Subcutaneous adipose tissue (tissue), 4 donors: ENCODE data around the gene SOHLH1. TPM values are rescaled to one million over a fixed set of nuclear protein-coding genes. Genes with fewer than 3 reads are reported as not detected.

ENCODE experiments used
- total RNA-seq, 4 donors: library from RNA; depleted of rRNA; stranded (reverse); fragments of >200 nt; gene quantifications; one replicate each; pipeline ENCODE4 v1.1.0, GENCODE V29; 2016
- TF ChIP-seq, protein P1 (sequence below): fragments of 450-650 bp; IDR thresholded peaks from one replicate; pipeline ENCODE4 v1.5.1; 2016; ENCODE audit warnings: low read depth, mild to moderate bottlenecking, control low read depth, antibody characterized with exemption, moderate library complexity

SOHLH1 gene
- total RNA-seq, 4 donors from 2014 or later, result not detected

- TF ChIP-seq, protein P1, sequence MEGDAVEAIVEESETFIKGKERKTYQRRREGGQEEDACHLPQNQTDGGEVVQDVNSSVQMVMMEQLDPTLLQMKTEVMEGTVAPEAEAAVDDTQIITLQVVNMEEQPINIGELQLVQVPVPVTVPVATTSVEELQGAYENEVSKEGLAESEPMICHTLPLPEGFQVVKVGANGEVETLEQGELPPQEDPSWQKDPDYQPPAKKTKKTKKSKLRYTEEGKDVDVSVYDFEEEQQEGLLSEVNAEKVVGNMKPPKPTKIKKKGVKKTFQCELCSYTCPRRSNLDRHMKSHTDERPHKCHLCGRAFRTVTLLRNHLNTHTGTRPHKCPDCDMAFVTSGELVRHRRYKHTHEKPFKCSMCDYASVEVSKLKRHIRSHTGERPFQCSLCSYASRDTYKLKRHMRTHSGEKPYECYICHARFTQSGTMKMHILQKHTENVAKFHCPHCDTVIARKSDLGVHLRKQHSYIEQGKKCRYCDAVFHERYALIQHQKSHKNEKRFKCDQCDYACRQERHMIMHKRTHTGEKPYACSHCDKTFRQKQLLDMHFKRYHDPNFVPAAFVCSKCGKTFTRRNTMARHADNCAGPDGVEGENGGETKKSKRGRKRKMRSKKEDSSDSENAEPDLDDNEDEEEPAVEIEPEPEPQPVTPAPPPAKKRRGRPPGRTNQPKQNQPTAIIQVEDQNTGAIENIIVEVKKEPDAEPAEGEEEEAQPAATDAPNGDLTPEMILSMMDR, result no peak
Observed at GRCh38 chr9:135707252-135708138, 8.2 kb upstream of the SOHLH1 start.

- TF ChIP-seq, protein P1, result no peak
Observed at GRCh38 chr9:135706288-135706687, 7.0 kb upstream of the SOHLH1 start.

DNA sequence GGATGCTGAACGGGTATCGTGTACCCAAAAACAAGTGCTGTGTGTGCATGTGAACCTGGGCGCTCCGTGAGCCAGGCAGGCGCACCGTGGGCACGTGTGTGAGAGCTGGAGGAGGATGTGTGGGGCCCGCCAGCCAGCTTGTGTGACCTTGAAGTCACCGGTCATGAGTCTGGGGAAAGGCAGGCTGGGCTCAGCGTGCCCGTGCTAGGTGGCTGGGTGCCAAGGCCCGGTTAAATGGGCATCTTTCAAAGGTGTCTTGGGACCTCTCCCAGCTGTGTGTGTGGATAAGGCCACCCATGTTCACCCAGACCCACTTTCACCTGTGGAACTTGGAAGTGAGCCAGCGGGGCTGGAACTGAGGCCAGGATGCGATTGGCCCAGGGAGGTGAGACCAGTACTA is 6.1 kb upstream of the SOHLH1 start:
- TF ChIP-seq, protein P1, result no peak

- TF ChIP-seq, protein P1, result no peak
Observed at GRCh38 chr9:135704483-135704882, 5.2 kb upstream of the SOHLH1 start.

- TF ChIP-seq, protein P1, result no peak
Observed at GRCh38 chr9:135703726-135704125, 4.4 kb upstream of the SOHLH1 start.

DNA sequence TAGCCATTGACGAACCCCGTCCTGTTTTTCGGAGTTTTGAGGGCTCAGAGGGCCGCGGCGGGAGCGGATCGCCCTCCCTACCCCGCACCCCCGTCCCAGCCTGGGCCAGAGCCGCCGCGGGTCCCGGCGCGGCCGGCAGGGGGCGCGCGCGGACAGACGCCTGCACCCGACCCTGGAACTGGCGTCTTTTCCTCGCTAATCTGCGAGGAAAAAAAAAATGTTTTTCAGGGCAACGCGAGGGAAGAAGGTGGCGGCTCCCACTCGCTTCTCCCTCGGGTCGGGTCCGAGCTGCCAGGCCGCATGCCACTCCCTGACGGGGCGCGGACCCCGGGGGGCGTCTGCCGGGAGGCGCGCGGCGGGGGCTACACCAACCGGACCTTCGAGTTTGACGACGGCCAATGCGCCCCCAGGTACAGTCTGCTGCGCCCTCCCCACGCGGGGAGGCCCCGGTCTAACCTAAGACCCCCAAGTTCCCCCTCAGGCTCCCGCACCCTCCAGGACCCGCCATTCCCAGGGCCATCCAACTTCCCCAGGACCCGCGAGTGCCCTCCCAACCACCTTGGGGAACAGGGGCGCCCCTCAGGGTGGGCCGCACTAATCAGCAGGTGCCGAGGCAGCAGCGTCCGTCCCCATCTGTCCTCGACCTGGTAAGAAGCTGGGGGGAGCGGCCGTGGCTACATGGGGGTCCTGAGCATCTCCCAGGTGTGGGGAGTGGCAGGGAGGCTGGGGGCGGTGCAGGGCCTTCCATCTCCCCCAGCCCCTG is 2.9 kb upstream of the SOHLH1 start, which contains the start of gene KCNT1:
Gene KCNT1 (plus strand): TSS at position 227 of the 763 bp plus-strand sequence. CDS start 74 bp downstream, at position 301.
- TF ChIP-seq, protein P1, result no peak
